Keratinocyte (primary cell): ENCODE measurements around the gene PLEKHA6.

Experiments
- EZH2 ChIP-seq: IDR thresholded peaks from one replicate; pipeline ENCODE4 v1.6.1; 2012; ENCODE audit warnings: inconsistent platforms, mild to moderate bottlenecking, low read length, moderate library complexity
- TF ChIP-seq, protein P1 (sequence below), 3 experiments: IDR thresholded peaks in 1 of 3; conservative IDR thresholded peaks in 1 of 3; optimal IDR thresholded peaks in 1 of 3; 2 replicates in 2 of 3; 3 replicates in 1 of 3; pipeline versions ENCODE3 to v1.5.1; 2011; ENCODE audit warnings: low read length in 3 of 3, mild to moderate bottlenecking in 3 of 3, moderate library complexity in 2 of 3, control low read depth in 1 of 3, inconsistent platforms in 1 of 3; ENCODE audit not compliant: insufficient read depth in 2 of 3; ENCODE audit errors: extremely low read depth in 1 of 3

DNA sequence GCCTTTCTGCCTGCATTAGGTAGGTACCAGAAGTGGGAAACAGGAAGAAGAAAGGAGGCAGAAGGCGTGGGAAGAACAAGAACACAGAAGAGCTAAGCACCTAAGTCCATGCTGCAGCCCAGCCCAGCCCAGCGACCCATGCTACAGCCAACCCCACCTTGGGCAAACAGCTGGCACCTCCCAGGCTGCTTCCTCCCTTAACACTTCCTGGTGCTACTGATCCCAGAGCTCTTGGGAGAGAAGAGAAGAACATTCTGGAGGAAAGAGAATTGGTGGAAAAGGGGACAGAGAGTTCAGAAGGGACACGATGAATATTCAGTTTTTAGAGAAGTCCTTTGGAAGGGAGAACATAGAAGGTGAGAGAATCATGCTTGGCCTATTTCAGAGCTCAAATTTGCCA is 28.5 kb downstream of the PLEKHA6 start:
- TF ChIP-seq, protein P1, sequence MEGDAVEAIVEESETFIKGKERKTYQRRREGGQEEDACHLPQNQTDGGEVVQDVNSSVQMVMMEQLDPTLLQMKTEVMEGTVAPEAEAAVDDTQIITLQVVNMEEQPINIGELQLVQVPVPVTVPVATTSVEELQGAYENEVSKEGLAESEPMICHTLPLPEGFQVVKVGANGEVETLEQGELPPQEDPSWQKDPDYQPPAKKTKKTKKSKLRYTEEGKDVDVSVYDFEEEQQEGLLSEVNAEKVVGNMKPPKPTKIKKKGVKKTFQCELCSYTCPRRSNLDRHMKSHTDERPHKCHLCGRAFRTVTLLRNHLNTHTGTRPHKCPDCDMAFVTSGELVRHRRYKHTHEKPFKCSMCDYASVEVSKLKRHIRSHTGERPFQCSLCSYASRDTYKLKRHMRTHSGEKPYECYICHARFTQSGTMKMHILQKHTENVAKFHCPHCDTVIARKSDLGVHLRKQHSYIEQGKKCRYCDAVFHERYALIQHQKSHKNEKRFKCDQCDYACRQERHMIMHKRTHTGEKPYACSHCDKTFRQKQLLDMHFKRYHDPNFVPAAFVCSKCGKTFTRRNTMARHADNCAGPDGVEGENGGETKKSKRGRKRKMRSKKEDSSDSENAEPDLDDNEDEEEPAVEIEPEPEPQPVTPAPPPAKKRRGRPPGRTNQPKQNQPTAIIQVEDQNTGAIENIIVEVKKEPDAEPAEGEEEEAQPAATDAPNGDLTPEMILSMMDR (optimal IDR thresholded peaks at IDR 0.05 in 1 of 3, IDR thresholded peaks at IDR 0.05 in 1 of 3, conservative IDR thresholded peaks at IDR 0.05 in 1 of 3; ENCODE audit: extremely low read depth in 1 of 3, insufficient read depth in 2 of 3, low read length in 3 of 3): no peak
- no peak for TF ChIP-seq EZH2
